A375 (cell line): ENCODE data around the gene FBXL12. TPM values are rescaled to one million over a fixed set of nuclear protein-coding genes. Genes with fewer than 3 reads are reported as not detected.

ENCODE experiments used
- small RNA-seq: library from RNA; depleted of rRNA; stranded (forward); fragments of <200 nt; gene quantifications from one replicate; pipeline ENCODE3, GENCODE V24; 2014
- total RNA-seq: library from RNA; depleted of rRNA; stranded (reverse); fragments of >200 nt; shearing (Covaris generic); gene quantifications from 2 replicates; pipeline ENCODE4 v1.2.3, GENCODE V29; 2014; rRNA removed

Gene FBXL12
- 27.1 and 35.0 TPM in 2 replicates for total RNA-seq

GRCh38 chr19:9818734-9819595 lies at the start of gene FBXL12:
TSS of gene FBXL12 (minus strand) at chr19:9819079. CDS start at chr19:9818813, 266 bp downstream.

GRCh38 chr19:9834726-9835506 lies 16.0 kb upstream of the FBXL12 start, which contains the start of gene PIN1:
TSS of gene PIN1 (plus strand) at chr19:9835318. CDS start at chr19:9835345, 27 bp downstream.

DNA sequence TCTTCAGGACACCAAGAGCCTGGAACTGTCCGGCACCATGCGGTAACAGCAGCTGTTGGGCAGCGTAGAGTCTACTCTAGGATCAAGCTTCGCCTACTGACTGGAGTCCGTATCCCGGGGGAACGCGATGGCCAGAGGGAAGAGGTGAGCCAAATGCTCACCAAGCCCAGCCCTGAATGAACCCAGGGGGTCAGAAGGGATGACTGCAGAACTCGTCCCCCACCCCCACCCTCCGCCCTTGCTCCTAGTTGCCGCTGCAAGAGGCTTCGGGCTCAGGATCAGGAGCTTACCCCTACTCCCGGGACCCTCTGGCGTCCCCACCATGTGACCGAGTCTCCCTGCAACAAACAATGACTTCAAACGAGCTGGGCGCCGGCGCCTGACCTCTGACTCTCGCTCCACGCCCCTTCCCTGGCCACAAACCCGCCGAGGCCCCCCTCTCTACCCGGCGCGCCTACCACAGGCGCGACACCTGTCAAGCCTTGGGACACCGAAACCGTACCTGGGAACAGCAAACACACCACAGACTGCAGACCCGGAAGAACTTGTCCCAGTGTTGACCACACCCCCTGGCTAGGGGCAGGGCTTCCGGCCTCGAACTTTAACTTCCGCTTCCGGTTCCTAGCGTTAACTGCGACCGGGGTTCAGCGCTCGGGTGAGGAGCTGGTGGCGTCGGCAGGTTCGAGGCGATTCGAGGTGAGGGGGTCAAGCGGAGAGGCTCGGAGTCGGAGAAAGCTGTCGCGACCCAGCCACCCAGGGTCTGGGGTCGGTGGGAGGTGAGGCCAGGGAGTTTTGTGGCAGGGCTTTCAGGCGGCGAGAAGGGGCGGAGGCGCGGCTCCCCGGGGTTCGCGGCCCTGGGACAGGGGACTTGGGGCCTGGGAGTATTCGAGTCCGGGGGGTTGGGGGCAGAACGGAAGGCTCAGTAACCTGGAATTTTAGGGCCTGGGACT lies 8.7 kb upstream of the FBXL12 start, which contains the start of gene UBL5:
UBL5 (plus strand) TSS at position 630 of the 950 bp plus-strand sequence. CDS start 420 bp downstream, outside the sequence.

GRCh38 chr19:9768175-9769112 lies 50.4 kb downstream of the FBXL12 start, which contains the start of gene ZNF846:
TSS of gene ZNF846 (minus strand) at chr19:9768738. CDS start at chr19:9764950, 3,788 bp downstream.

Small RNA genes within 50 kb of the gene (small RNA-seq; reads per million reads assigned to genes)
- 0.17 reads per million for gene RF00156

Other genes with a start within 250 kb of the FBXL12 start
- 48.4 and 56.3 TPM in 2 replicates for gene ZNF121, start 234.6 kb downstream of the FBXL12 start, total RNA-seq
- 18.4 and 19.1 TPM in 2 replicates for gene ZNF561, start 197.8 kb downstream of the FBXL12 start, total RNA-seq
- gene ZNF562, start 144.0 kb downstream of the FBXL12 start, total RNA-seq, result 35.6 and 40.2 TPM in 2 replicates
- gene ZNF846, start 50.3 kb downstream of the FBXL12 start, total RNA-seq, result 1.9 and 7.7 TPM in 2 replicates
- 429 and 509 TPM in 2 replicates for gene UBL5, start 8.8 kb upstream of the FBXL12 start, total RNA-seq
- gene PIN1, start 16.2 kb upstream of the FBXL12 start, total RNA-seq, result 189 and 204 TPM in 2 replicates
- 0.50 and 0.53 TPM in 2 replicates for gene OLFM2, start 117.4 kb upstream of the FBXL12 start, total RNA-seq
- gene COL5A3, start 191.4 kb upstream of the FBXL12 start, total RNA-seq, result 2.6 and 4.6 TPM in 2 replicates
- gene RDH8, start 194.4 kb upstream of the FBXL12 start, total RNA-seq, result not detected in 2 replicates